ENCODE results near the gene GOLGA6L7.
A peak's percentile ranks its signal among the peaks of the same experiment; 100 is the strongest.
"Not testable (repeated sequence)": the region's sequence is repeated elsewhere in the genome, so short reads cannot be mapped to it uniquely, and the experiment has no call there.

The GOLGA6L7 gene

DNA sequence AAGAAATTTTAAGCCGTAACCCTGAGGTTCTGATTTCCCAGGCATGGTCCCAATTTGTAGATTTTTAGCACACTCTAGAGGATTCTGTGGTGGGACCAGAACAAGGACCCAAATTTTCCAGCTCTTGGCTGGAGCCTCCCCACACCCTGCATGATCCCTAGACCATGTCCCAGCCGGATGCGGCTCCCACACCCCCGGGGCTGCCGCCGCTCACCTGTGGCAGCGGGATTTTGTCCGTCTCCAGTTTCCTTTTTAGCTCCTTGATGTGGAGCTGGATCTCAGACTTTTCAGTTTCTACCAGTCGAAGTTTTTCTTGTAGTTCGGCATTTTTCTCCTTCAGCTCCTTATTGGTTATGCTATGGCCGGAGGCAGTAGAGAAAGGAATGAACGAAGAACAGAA is 4.9 kb downstream of the GOLGA6L7 start:
- not testable (repeated sequence) for DNase-seq

DNA sequence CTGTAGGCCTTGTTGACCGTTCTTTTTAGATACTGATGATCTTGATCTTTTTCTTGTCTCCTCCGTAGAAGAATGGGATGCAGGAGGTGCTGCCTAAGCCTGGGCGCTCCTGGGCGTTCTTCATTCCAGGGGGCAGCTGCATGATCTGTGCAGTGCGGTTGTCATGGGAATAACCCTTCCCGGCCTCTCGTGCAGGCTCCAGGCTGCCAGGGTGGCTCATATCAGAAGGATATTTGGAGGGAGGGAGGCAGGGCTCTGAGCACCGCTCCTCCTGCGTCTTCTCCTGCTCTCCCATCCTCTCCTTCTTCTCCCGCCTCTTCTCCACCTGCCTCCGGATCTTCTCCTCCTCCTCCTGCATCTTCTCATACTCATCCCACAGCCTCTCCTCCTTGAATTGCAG is 6.2 kb downstream of the GOLGA6L7 start:
- not testable (repeated sequence) for DNase-seq

DNA sequence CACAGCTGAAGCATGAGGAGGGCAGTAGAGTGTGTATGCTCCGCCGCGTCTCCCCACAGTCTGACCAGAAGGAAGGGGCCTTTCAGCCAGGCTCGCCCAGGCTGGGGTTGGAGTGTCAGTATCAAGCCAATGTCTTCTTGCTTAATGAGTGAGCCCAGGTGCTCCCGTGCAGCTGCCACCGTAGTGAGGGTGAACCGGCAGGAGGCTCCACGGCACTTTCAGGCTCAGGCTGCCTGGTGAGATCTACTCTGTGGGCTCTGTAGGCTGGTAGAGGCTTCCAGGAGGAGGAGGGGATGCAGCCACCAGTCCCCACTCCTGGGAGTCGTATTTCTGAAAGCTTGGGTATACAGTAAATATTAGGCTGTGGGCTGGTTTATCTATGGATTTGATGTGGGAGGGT is 8.2 kb downstream of the GOLGA6L7 start:
- DNase-seq: not testable (repeated sequence)

DNA sequence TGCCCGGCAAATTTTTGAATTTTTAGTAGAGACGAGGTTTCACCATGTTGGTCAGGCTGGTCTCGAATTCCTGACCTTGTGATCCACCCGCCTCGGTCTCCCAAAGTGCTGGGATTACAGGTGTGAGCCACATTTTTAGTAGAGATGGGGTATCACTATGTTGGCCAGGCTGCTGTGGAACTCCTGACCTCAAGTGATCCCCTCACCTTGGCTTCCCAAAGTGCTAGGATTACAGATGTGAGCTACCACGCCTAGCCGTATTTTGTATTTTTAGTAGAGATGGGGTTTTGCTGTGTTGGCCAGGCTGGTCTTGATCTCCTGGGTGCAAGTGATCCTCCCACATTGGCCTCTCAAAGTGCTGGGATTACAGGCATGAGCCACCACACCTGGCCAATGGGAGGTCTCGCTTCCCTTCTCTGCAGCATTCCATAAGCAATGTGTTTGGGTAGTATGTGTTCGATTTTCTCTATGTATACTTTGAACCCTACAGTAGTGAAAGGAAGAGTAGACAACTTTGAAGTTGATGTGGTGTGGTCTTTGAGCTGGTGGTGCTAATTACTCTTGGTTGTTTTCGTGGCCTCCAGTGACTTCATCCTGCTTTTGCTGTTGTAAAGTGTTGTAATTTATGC is 13.4 kb downstream of the GOLGA6L7 start:
- DNase-seq: not testable (repeated sequence)

DNA sequence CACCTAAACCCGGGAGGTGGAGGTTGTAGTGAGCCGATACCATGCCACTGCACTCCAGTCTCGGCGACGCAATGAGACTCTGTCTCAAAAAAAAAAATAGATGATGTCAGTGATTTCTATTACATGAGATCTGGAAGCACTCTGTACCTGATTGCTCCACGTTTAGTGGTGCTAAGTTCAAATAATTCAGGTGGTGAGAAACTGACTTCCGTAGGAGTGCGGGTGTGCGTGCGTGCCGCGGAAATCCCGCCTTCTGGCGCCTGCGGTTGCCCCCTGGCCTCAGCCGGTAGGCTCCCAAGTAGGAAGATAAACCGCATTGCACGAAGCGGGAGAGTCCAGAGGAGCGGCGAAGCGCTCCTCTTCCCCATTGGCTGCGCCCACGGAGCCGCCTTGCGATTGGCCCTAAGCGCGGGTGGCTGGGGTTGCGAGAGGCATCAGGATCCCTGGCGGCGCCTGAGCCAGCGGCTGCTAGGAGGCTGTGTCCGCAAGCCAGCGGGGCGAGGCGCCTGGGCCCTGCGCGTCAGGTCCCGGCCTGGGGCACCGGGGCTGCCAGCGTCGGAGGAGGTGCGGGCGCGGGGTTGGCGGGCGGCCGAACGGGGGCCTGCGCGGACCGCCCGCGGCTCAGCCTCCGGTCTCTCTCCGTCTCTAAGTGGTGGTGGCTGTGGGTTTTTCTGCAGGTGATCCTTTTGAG is 16.4 kb downstream of the GOLGA6L7 start:
- DNase-seq: peak; percentile 59

DNA sequence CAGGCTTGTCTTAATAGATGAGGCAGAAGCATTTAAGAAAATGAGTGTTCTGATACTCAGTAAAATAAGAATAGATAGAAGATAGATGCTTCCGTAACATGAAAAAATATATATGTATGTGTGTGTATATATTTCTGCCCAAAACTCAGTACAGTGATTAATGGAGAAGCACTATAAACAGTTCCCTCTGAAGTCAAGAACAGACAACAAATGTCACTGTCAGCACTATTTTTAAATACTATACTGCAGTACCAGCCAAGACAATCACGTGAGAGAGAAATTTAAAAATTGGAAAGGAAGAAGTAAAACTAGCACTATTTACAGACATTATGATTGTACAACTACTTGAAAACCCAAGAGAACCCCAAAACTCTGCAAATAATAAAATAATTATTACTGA is 27.0 kb downstream of the GOLGA6L7 start:
- not testable (repeated sequence) for DNase-seq

DNA sequence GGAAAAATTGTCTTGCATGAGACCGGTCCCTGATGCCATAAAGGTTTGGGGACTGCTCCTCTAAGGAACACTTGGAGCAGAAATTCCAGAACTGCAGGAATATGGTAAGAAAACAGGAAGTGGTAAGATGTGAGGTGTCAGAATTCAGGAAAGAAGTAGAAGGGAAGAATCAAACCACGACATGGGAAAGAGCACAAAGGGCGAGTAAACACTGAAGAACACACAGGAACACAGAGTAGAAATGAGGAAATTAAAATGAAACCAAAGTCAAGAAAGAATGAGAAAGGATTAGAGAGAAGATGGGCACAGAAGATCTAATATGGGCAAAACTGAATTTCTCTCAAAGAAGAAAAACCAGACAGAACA is 28.5 kb downstream of the GOLGA6L7 start:
- DNase-seq: not testable (repeated sequence)

DNA sequence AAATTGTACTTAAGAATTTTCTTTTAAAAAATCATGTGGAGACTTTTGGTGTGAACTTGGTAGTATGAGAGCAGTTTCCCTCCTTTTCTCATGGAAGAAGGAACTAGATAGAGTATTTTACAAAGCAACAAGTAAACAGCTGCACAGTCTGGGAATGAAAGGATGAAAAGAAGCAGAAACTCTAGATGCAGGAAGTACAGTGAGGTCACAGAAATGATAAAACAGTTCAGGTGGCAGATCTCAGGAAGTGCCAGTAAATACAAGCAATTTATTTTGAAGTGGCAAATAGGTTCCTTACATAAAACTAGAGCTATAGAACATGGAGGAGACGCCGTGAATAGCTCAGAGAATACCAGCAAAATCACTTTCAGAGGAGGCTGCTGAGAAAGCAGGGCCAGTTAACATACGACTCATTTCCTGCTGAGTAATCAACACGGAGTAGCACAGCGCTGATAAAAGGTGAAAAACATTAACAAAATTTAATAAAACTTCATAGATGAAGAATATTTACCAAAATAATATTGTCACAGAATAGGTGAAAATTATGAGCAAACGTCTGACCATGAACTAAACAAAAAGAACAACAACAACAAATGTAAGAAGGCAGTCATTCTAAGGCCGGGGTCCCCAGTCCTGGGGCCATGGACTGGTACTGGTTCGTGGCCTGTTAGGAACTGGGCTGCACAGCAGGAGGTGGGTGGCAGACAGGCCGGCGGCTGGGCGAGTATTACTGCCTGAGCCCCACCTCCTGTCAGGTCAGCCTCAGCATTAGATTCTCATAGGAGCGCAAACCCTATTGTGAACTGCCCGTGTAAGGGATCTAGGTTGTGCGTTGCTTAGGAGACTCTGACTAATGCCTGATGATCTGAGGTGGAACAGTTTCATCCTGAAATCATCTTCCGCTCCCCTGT is 29.2 kb downstream of the GOLGA6L7 start:
- not testable (repeated sequence) for DNase-seq

DNA sequence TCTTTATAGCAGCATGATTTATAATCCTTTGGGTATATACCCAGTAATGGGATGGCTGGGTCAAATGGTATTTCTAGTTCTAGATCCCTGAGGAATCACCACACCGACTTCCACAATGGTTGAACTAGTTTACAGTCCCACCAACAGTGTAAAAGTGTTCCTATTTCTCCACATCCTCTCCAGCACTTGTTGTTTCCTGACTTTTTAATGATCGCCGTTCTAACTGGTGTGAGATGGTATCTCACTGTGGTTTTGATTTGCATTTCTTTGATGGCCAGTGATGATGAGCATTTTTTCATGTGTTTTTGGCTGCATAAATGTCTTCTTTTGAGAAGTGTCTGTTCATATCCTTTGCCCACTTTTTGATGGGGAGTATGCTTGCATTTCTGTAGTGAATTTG is 30.3 kb downstream of the GOLGA6L7 start:
- DNase-seq: not testable (repeated sequence)

DNA sequence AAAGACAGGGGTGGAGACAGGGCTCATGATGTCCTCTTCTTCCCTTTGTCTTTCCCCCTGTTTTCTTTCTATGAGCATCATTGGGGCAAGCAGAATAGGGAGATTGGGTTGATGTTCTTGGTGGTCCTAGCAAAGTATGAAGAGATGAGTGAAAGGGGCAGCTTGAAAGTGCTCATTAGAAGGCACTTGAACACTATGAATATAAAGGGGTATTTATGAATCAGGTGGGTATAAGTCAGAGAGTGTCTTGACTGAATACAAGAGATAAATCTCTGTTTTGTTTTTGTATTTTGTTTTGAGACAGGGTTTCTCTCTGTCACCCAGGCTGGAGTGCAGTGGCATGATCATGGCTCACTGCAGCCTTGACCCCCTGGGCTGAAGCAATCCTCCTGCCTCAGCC is 34.4 kb downstream of the GOLGA6L7 start:
- not testable (repeated sequence) for DNase-seq

DNA sequence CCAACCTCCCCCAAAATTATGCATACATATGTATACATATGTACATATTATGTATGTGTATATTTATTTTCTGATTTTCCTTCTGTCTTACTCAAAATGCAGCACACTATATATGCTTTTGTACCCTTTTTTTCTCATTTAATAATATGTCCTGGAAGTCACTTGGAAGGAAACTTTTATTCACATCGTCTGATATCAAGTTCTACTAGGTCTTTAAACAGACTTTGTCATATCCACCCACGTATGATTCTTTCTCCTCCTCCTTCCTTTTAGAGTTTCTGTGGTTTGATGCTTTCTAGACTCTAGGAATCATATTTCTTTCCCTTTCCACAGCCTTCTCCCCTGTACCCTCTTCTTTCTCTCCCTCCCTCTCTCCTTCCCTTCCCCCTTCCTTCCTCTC is 35.1 kb downstream of the GOLGA6L7 start:
- not testable (repeated sequence) for DNase-seq

DNA sequence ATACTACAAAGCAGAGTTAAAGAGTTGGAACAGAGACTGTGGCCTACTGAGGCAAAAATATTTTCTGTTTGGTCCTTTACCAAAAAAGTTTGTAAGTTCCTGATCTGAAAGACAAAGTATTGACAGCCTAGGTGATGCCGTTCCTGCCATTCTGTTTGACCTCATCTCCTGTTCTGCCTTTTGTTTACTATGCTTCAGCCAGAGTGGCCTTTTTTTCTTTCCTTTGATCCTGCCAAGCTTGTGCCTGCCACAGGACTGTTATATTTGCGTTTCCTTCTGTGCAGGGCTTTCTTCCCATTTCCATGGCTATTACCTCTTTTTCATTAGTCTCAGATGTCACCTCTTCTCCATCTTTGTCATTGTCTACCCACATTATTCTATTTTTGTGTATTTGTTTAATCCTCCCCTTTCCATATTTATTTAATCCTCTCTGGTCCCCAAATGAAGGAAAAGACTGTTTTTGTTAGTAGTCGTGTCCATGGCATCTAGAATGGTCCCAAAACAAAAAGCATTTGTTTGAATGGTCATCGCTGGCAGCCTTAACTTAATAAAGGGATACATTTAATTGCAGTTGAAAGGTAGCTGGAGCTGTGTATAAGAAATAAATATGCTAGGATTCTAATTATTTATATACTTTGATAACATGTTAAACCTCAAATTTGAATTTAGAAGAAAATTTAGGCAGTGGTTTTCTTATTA is 36.4 kb downstream of the GOLGA6L7 start:
- not testable (repeated sequence) for DNase-seq

DNA sequence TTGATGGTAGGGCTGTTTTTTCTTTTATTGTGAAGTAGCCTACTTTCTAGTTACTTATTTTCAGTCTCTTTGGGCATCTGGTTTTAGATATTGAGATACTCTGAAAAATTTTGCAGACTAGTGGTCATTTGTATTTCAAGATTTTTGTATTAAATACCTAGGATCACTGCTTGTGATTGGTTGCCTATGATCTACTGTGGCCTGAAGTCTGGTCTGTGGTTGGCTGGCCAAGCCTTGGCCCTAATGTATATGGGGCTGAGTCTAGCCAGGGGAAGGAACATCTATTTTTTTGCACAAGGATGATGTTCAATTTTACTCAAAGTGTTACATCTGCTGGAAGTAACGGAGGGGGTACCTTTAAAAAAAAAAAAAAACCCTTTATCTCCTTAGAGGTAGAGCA is 38.0 kb downstream of the GOLGA6L7 start:
- not testable (repeated sequence) for DNase-seq

DNA sequence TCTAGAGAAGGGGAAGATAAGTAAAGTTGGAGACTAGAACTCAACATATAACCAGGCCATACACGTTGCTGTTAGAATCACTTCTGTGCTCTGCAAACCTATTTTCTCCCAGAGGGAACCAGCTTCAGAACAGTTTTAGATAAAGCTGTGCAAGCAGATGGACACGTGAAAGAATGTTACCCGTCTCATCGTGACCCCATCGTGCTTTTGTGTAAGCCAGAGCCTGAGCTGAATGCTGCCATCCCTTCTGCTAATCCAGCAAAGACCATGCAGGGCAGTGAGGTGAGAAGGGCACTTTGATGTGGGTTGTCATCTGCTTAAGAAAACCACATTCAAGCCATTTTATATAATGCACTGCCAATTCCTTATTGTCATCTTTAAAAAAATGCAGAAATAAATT is 40.3 kb downstream of the GOLGA6L7 start:
- not testable (repeated sequence) for DNase-seq

DNA sequence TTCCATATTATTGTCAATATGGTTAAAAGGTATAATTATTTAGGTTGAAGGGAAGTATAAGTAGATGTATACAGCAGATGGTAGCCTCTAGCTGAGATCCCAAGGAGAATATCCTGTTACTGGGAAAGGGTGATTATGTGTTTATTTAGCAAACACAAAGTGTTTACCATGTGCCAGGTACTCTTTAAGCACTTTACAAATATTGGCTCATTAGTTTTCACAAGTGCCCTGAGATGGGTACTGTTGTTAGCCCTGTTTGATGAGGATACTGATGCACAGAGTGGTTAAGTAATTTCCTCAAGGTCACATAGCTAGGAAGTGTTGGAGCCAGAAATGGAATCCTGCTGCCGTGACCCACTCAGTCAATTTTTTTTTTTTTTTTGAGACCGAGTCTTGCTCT is 48.1 kb downstream of the GOLGA6L7 start:
- peak; percentile 78 for DNase-seq

DNA sequence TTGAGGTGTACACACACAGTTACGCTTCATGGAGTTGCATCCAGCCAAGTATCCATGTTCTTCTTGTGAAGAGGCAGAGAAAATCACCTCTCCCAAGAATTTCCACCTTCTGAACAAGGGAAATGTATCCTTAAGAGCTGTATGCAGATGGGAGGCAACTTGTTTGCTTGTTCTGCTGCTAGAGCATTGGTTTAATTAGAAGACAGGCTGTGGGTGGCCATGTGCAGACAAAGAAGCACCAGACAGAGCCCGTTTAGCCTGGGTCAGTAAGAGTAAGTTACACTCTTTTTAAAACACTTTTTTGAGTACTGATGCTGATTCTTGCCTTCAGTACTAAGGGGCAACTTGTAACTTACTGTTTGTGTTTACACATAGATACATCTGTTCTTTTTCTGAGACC is 50.2 kb downstream of the GOLGA6L7 start:
- not testable (repeated sequence) for DNase-seq

DNA sequence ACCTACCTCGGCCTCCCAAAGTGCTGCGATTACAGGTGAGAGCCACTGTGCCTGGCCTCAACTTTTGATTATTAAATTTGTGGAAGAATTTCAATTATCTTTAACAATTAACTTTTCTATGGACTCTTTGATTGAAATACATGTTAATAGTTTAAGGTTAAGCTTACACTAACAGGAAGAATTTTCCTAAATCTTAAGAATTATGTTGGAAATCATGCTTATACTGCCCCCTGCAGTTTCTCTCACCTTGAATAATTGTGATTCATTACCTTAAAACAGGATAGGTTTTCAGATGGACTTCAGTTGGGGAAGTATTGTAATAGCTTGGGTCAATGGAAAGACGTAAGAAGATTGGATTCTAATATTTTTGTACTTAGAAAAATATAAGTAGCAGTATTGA is 54.2 kb downstream of the GOLGA6L7 start:
- DNase-seq: not testable (repeated sequence)

Data from NCI-H1417 treated with DMSO at 0.1 percent for 48 hours (cell line).